Measurements from ENCODE around the gene ACOT8.
A peak's percentile ranks its signal among the peaks of the same experiment; 100 is the strongest.
"Not testable (repeated sequence)": the region's sequence is repeated elsewhere in the genome, so short reads cannot be mapped to it uniquely, and the experiment has no call there.

Gene ACOT8

DNA sequence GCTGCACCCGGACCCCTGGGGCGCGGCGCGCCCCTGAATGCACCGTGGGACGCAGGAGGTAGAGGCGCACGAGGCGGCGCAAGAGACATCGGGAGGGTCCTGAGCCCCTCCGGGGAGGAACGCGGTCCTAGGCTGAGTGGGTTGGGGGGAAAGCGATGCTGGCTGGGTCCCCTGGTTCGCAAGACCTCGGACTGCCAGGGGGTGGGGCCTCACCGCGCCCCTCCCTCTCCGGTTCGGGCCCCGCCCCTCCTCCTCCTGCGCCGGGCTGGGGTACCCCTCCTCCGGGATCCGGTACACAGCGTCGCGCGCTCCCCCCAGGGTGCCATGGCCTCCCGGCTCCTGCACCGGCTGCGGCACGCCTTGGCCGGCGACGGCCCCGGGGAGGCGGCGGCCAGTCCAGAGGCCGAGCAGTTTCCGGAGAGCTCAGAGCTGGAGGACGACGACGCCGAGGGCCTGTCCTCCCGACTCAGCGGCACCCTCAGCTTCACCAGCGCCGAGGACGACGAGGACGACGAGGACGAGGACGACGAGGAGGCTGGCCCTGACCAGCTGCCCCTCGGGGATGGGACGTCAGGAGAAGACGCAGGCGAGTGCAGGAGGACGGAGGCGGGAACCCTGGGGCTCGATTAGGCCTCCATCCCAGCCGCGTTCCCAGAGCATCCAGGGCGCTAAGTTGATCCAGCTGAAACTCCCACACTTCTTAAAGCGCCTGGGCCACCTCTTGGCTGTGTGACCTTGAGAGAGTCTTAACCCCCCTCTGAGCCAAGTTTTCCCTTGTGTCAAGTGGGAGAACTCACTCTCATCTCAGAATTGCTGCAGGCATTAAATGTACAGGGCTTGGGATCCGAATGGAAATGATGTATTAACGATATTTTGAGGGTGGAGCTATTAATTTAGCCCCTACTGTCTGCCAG is 23.1 kb downstream of the ACOT8 start:
- ATAC-seq = peak; percentile 88
- TF ChIP-seq ZNF70 (CRISPR knock-in tag; IDR thresholded peaks at IDR 0.05) = 0 out of 2 replicates have a peak, but pooled peaks have one; percentile 5
- TF ChIP-seq ZNF565 (CRISPR knock-in tag; conservative IDR thresholded peaks at IDR 0.05; ENCODE audit: low read depth) = no peak
- no peak for TF ChIP-seq TCF4 (CRISPR knock-in tag; IDR thresholded peaks at IDR 0.05; ENCODE audit: borderline replicate concordance)
- TF ChIP-seq RARB (CRISPR knock-in tag; IDR thresholded peaks at IDR 0.05) = no peak
- no peak for TF ChIP-seq ZFP30 (CRISPR knock-in tag; IDR thresholded peaks at IDR 0.05)
- TF ChIP-seq, protein P1, sequence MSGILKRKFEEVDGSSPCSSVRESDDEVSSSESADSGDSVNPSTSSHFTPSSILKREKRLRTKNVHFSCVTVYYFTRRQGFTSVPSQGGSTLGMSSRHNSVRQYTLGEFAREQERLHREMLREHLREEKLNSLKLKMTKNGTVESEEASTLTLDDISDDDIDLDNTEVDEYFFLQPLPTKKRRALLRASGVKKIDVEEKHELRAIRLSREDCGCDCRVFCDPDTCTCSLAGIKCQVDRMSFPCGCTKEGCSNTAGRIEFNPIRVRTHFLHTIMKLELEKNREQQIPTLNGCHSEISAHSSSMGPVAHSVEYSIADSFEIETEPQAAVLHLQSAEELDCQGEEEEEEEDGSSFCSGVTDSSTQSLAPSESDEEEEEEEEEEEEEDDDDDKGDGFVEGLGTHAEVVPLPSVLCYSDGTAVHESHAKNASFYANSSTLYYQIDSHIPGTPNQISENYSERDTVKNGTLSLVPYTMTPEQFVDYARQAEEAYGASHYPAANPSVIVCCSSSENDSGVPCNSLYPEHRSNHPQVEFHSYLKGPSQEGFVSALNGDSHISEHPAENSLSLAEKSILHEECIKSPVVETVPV (CRISPR knock-in tag; IDR thresholded peaks at IDR 0.05) = no peak
- TF ChIP-seq ISL1 (CRISPR knock-in tag; IDR thresholded peaks at IDR 0.05) = no peak
- TF ChIP-seq ZFP3 (CRISPR knock-in tag; IDR thresholded peaks at IDR 0.05) = 0 out of 2 replicates have a peak, but pooled peaks have one; percentile 33
- 0 out of 2 replicates have a peak, but pooled peaks have one; percentile 3 for TF ChIP-seq ZNF8 (CRISPR knock-in tag; IDR thresholded peaks at IDR 0.05)
- no peak for TF ChIP-seq OSR1 (CRISPR knock-in tag; IDR thresholded peaks at IDR 0.05)
- no peak for TF ChIP-seq ARNTL (CRISPR knock-in tag; IDR thresholded peaks at IDR 0.05; ENCODE audit: borderline replicate concordance, low read depth)
- TF ChIP-seq, protein P2, sequence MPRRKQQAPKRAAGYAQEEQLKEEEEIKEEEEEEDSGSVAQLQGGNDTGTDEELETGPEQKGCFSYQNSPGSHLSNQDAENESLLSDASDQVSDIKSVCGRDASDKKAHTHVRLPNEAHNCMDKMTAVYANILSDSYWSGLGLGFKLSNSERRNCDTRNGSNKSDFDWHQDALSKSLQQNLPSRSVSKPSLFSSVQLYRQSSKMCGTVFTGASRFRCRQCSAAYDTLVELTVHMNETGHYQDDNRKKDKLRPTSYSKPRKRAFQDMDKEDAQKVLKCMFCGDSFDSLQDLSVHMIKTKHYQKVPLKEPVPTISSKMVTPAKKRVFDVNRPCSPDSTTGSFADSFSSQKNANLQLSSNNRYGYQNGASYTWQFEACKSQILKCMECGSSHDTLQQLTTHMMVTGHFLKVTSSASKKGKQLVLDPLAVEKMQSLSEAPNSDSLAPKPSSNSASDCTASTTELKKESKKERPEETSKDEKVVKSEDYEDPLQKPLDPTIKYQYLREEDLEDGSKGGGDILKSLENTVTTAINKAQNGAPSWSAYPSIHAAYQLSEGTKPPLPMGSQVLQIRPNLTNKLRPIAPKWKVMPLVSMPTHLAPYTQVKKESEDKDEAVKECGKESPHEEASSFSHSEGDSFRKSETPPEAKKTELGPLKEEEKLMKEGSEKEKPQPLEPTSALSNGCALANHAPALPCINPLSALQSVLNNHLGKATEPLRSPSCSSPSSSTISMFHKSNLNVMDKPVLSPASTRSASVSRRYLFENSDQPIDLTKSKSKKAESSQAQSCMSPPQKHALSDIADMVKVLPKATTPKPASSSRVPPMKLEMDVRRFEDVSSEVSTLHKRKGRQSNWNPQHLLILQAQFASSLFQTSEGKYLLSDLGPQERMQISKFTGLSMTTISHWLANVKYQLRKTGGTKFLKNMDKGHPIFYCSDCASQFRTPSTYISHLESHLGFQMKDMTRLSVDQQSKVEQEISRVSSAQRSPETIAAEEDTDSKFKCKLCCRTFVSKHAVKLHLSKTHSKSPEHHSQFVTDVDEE (CRISPR knock-in tag; IDR thresholded peaks at IDR 0.05) = no peak
- no peak for TF ChIP-seq ESRRG (CRISPR knock-in tag; IDR thresholded peaks at IDR 0.05)

DNA sequence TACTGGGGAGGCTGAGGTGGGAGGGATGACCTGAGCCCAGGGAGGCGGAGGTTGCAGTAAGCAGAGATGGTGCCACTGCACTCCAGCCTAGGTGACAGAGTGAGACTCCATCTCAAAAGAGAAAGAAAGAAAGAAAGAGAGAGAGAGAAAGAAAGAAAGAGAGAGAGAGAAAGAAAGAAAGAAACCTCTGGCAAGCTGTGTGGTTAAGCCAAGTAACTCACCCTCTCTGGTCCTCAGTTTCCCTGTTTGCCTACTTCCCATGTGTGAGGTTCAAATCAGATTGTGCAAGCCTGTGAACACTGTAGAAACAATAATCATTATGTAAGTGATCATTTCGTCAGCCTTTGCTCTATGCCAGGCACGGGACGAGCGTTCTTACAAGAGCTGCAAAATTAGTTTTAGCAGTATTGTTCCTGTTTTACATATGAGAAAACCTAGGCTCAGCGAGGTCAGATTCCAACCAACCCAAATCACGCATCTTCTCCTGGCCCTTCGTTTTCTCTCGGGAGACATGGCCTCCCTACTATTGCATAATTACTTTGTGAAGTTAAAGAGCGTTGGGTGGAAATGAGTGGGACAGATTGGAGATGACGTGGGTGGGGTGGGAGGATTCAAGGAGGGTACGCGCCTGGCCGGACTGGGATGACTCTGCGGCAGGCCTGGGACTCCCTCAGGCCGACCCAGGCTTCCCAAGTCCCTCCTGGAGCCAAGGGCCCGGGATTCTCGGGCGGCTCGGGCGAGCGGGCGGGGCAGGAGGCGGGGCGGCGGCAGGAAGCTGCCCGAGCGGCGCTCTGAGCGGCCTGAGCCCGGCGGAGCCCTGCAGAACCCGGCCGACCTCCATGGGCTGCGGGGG is 23.9 kb downstream of the ACOT8 start, which contains the start of gene SNX21:
SNX21 (plus strand) TSS at position 770 of the 853 bp plus-strand sequence. CDS start 121 bp downstream, outside the sequence.
- ATAC-seq = peak; percentile 96
- no peak for TF ChIP-seq ZFP3 (CRISPR knock-in tag; IDR thresholded peaks at IDR 0.05)

DNA sequence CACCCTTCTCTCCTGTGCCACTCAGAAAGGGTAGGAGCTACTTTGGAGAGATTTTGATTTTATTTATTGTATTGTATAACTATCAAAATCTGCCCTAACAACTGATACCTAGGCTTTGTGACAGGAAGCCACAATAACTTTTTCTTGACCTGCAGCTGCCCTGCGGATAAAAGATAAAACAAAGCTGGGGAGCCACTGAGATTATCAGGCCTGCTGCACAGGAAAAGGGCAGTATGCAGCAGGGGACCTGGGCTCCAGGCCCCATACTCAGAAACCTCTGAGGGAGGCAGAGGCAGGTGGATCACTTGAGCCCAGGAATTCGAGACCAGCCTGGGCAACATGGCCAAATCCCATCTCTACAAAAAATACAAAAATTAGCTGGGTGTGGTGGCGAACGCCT is 24.6 kb downstream of the ACOT8 start:
- TF ChIP-seq ZNF70 (CRISPR knock-in tag; IDR thresholded peaks at IDR 0.05) = no peak
- TF ChIP-seq TCF4 (CRISPR knock-in tag; IDR thresholded peaks at IDR 0.05; ENCODE audit: borderline replicate concordance) = no peak
- TF ChIP-seq ZNF8 (CRISPR knock-in tag; IDR thresholded peaks at IDR 0.05) = no peak
- TF ChIP-seq RARB (CRISPR knock-in tag; IDR thresholded peaks at IDR 0.05) = no peak
- TF ChIP-seq BACH2 (CRISPR knock-in tag; IDR thresholded peaks at IDR 0.05; ENCODE audit: borderline replicate concordance) = no peak
- TF ChIP-seq GLIS3 (CRISPR knock-in tag; IDR thresholded peaks at IDR 0.05) = no peak
- no peak for TF ChIP-seq ZFP3 (CRISPR knock-in tag; IDR thresholded peaks at IDR 0.05)
- no peak for TF ChIP-seq ZNF565 (CRISPR knock-in tag; conservative IDR thresholded peaks at IDR 0.05; ENCODE audit: low read depth)
- TF ChIP-seq ARNTL (CRISPR knock-in tag; IDR thresholded peaks at IDR 0.05; ENCODE audit: borderline replicate concordance, low read depth) = no peak
- no peak for TF ChIP-seq ZC3H10 (CRISPR knock-in tag; IDR thresholded peaks at IDR 0.05)
- TF ChIP-seq ESRRG (CRISPR knock-in tag; IDR thresholded peaks at IDR 0.05) = no peak
- TF ChIP-seq OSR1 (CRISPR knock-in tag; IDR thresholded peaks at IDR 0.05) = no peak
- TF ChIP-seq, protein P3, sequence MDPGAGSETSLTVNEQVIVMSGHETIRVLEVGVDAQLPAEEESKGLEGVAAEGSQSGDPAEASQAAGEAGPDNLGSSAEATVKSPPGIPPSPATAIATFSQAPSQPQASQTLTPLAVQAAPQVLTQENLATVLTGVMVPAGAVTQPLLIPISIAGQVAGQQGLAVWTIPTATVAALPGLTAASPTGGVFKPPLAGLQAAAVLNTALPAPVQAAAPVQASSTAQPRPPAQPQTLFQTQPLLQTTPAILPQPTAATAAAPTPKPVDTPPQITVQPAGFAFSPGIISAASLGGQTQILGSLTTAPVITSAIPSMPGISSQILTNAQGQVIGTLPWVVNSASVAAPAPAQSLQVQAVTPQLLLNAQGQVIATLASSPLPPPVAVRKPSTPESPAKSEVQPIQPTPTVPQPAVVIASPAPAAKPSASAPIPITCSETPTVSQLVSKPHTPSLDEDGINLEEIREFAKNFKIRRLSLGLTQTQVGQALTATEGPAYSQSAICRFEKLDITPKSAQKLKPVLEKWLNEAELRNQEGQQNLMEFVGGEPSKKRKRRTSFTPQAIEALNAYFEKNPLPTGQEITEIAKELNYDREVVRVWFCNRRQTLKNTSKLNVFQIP (CRISPR knock-in tag; IDR thresholded peaks at IDR 0.05; ENCODE audit: borderline replicate concordance, low read depth) = no peak
- TF ChIP-seq, protein P2 (CRISPR knock-in tag; IDR thresholded peaks at IDR 0.05) = no peak
- no peak for TF ChIP-seq ZFP30 (CRISPR knock-in tag; IDR thresholded peaks at IDR 0.05)
- TF ChIP-seq, protein P1 (CRISPR knock-in tag; IDR thresholded peaks at IDR 0.05) = no peak
- ATAC-seq = no peak

DNA sequence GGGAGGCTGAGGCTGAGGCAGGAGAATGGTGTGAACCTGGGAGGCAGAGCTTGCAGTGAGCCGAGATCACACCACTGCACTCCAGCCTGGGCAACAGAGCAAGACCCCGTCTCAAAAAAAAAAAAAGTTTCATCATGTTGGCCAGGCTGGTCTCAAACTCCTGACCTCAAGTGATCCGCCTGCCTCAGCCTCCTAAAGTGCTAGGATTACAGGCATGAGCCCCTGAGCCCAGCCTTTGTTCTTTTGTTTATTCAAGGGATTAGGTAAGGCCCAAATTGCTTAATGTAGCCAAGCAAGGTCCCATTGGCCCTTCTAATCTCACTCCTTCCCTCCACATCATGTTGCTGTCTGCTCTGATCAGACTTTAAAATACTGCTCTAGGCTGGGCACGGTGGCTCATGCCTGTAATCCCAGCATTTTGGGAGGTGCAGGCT is 27.5 kb downstream of the ACOT8 start:
- not testable (repeated sequence) for ATAC-seq

Measured in SK-N-SH treated with all-trans-retinoic acid at 6 μM for 48 hours (cell line).